K562 (cell line): Measurements from ENCODE around the gene EXD2. TPM values are rescaled to one million over a fixed set of nuclear protein-coding genes. Genes with fewer than 3 reads are reported as not detected.

Experiments used
- ATAC-seq: fragments of 200-7000 bp; cut with Tn5 transposase; 3 replicates; pipeline ENCODE4 v1.9.1; 2020; ENCODE audit warnings: moderate library complexity
- BruUV-seq: library from RNA; stranded (reverse); fragments of 400-500 nt; replicated peaks from 2 replicates; lab custom pipeline; 2021; lab: Mats Ljungman, UMichigan
- CTCF ChIA-PET: fragments of 300-600 bp; formaldehyde crosslinking; extraction: SDS; loops from one replicate; lab custom pipeline; 2021; ENCODE audit warnings: low intra/inter-chr PET ratio; lab: Yijun Ruan, JAX
- POLR2A ChIA-PET: fragments of 300-600, 350-650 bp; sonication (Branson Sonifier 250); formaldehyde crosslinking; extraction: SDS; loops from one replicate; lab custom pipeline; 2021; ENCODE audit warnings: antibody characterized with exemption, inconsistent platforms; lab: Yijun Ruan, JAX
- DNase-seq, 4 experiments: peaks; one replicate each; pipeline versions ENCODE4 v3.0.0 to v3.0.0-alpha.2; 2011 to 2018; ENCODE audit warnings: low spot score in 3 of 4, mixed read lengths in 3 of 4; ENCODE audit errors: extremely low read depth in 1 of 4
- FAIRE-seq: peaks from 2 replicates; lab custom pipeline; 2011; peaks lifted over from hg19 to GRCh38; lab: Jason Lieb, UNC
- H2AFZ ChIP-seq: 2 replicates; pipeline ENCODE4 v1.6.0; 2011; ENCODE audit warnings: low read depth, low read length, control low read depth, inconsistent platforms
- H3K27ac ChIP-seq: fragments of 200-600 bp; 3 replicates; pipeline ENCODE4 v1.8.0; 2011; ENCODE audit warnings: low read depth, mild to moderate bottlenecking, control low read depth, inconsistent platforms, low read length, moderate library complexity, mixed read lengths; ENCODE audit errors: extremely low read depth
- H3K27me3 ChIP-seq, 2 experiments: fragments of 300-600 bp in 1 of 2; 2 replicates in 1 of 2; 3 replicates in 1 of 2; pipeline versions ENCODE4 v1.6.0 to v1.8.0; 2011; ENCODE audit warnings: inconsistent platforms in 2 of 2, low read length in 2 of 2, mild to moderate bottlenecking in 1 of 2, mixed read lengths in 1 of 2, moderate library complexity in 1 of 2; ENCODE audit not compliant: control insufficient read depth in 2 of 2, insufficient read depth in 2 of 2
- H3K36me3 ChIP-seq: fragments of 300-600 bp; 3 replicates; pipeline ENCODE4 v1.8.0; 2011; ENCODE audit warnings: mild to moderate bottlenecking, low read length, inconsistent platforms; ENCODE audit not compliant: control insufficient read depth, insufficient read depth
- H3K4me1 ChIP-seq, 2 experiments: fragments of 200-600 bp in 1 of 2; replicated peaks in 1 of 2; 2 replicates in 1 of 2; 3 replicates in 1 of 2; pipeline versions ENCODE4 v1.5.1 to v1.8.0; 2011; ENCODE audit warnings: inconsistent platforms in 2 of 2, low read length in 2 of 2, mild to moderate bottlenecking in 1 of 2, mixed read lengths in 1 of 2, moderate library complexity in 1 of 2; ENCODE audit not compliant: control insufficient read depth in 2 of 2, insufficient read depth in 2 of 2
- H3K4me2 ChIP-seq: 2 replicates; pipeline ENCODE4 v1.6.1; 2011; ENCODE audit warnings: low read length, control low read depth, inconsistent platforms, mixed read lengths; ENCODE audit not compliant: insufficient read depth
- H3K4me3 ChIP-seq: fragments of 200-600 bp; sonication (generic), shearing (Covaris generic); 2 replicates; pipeline ENCODE4 v1.5.1; 2016; ENCODE audit warnings: control low read depth, inconsistent platforms
- H3K79me2 ChIP-seq: fragments of 200-600 bp; 3 replicates; pipeline ENCODE4 v1.8.0; 2011; ENCODE audit warnings: low read length, inconsistent platforms; ENCODE audit not compliant: control insufficient read depth, insufficient read depth
- H3K9ac ChIP-seq, 2 experiments: 2 replicates each; pipeline versions ENCODE4 v1.6.0 to v1.6.1; 2011; ENCODE audit warnings: low read depth in 2 of 2, low read length in 2 of 2, control low read depth in 1 of 2, inconsistent platforms in 1 of 2, mild to moderate bottlenecking in 1 of 2, mixed read lengths in 1 of 2; ENCODE audit not compliant: insufficient read depth in 1 of 2
- H3K9me1 ChIP-seq: one replicate; pipeline ENCODE4 v1.6.0; 2011; ENCODE audit warnings: inconsistent platforms, mild to moderate bottlenecking, low read length, moderate library complexity; ENCODE audit not compliant: control insufficient read depth, insufficient read depth
- H3K9me3 ChIP-seq: replicated peaks from 2 replicates; pipeline ENCODE4 v1.5.1; 2011; ENCODE audit warnings: low read depth, low read length, inconsistent platforms; ENCODE audit not compliant: control insufficient read depth, insufficient read depth
- H4K20me1 ChIP-seq: replicated peaks from 2 replicates; pipeline ENCODE4 v1.6.1; 2011; ENCODE audit warnings: low read length, inconsistent platforms, mixed read lengths; ENCODE audit not compliant: control insufficient read depth, insufficient read depth
- DDX20 ChIP-seq: fragments of 450-650 bp; IDR thresholded peaks from 2 replicates; pipeline ENCODE4 v1.6.1; 2016; ENCODE audit warnings: missing genetic modification characterization, low read depth, mild to moderate bottlenecking, missing compliant biosample characterization, moderate library complexity
- E2F1 ChIP-seq: sonication (generic); formaldehyde crosslinking; IDR thresholded peaks from 2 replicates; pipeline ENCODE4 v1.8.1; 2023; ENCODE audit warnings: mild to moderate bottlenecking, missing genetic modification reagents, moderate library complexity
- EZH2 ChIP-seq: IDR thresholded peaks from 2 replicates; pipeline ENCODE4 v1.6.1; 2012; ENCODE audit warnings: low read depth, mild to moderate bottlenecking, inconsistent platforms, low read length, borderline replicate concordance
- HOXB6 ChIP-seq: fragments of 250-450 bp; sonication (Bioruptor Pico); IDR thresholded peaks from 2 replicates; pipeline ENCODE4 v1.5.1; 2022; ENCODE audit warnings: mild to moderate bottlenecking, borderline replicate concordance
- SMC3 ChIP-seq: conservative IDR thresholded peaks from 2 replicates; pipeline ENCODE4 v1.6.1; 2011; ENCODE audit warnings: low read depth, low read length, improper control_type of control experiment; ENCODE audit not compliant: insufficient read depth
- STAT6 ChIP-seq: sonication (generic); formaldehyde crosslinking; IDR thresholded peaks from 2 replicates; pipeline ENCODE4 v1.8.1; 2023; ENCODE audit warnings: mild to moderate bottlenecking, missing genetic modification reagents
- ZC3H8 ChIP-seq: fragments of 450-650 bp; IDR thresholded peaks from 2 replicates; pipeline ENCODE4 v1.6.1; 2017
- ZEB2 ChIP-seq: fragments of 450-650 bp; IDR thresholded peaks from 2 replicates; pipeline ENCODE4 v1.6.1; 2016
- ZNF407 ChIP-seq: fragments of 450-650 bp; IDR thresholded peaks from 2 replicates; pipeline ENCODE4 v1.6.1; 2016; ENCODE audit warnings: low read depth
- WGBS: fragments of 100-300 bp; shearing (Covaris generic); methylation state at CpG from one replicate; pipeline ENCODE4 v1.1.6; 2016; ENCODE audit warnings: low coverage, mixed read lengths; ENCODE audit not compliant: insufficient coverage; ENCODE audit errors: missing lambda C conversion rate; 5-methylcytosine and 5-hydroxymethylcytosine counted together
- in situ Hi-C: fragments of 300-500 bp; cut with MboI; formaldehyde crosslinking; loops from 4 replicates; pipeline ENCODE4 v1.15.0; 2018; ENCODE audit warnings: inconsistent platforms, mixed read lengths
- intact Hi-C: fragments of 100-400 bp; cut with micrococcal nuclease; formaldehyde crosslinking; loops from 2 replicates; pipeline ENCODE4 v1.14.2; 2022
- polyA plus RNA-seq, 8 experiments: library from polyadenylated mRNA; depleted of rRNA in 4 of 8; stranded (reverse) in 5 of 8; unstranded in 3 of 8; fragments of >200 nt; fragmentation: Nextera tagmentation in 2 of 8; fragmentation: Illumina TruSeq in 1 of 8; extraction: Ambion mirVana in 2 of 8; extraction: Trizol in 1 of 8; gene quantifications; 2 replicates each; pipeline versions ENCODE4 v1.2.1 to v1.2.3, GENCODE V29; 2011 to 2014; ENCODE audit warnings: inconsistent platforms in 1 of 8, missing spikeins in 1 of 8
- total RNA-seq, 7 experiments: library from RNA; depleted of rRNA in 6 of 7; stranded (reverse); fragments of >200 nt in 6 of 7; fragmentation: Illumina TruSeq in 2 of 7; extraction: Trizol in 2 of 7; gene quantifications; 2 replicates each; pipeline versions ENCODE4 v1.2.1 to v1.2.3, GENCODE V29; 2011 to 2021; ENCODE audit warnings: low replicate concordance in 1 of 7

EXD2 gene
- total and polyA plus RNA-seq, 9 of the 15 experiments (the other 6 are each of a cell fraction or from before 2014, with no cell fraction given), result 1.6 to 7.5 (median 3.7) TPM

GRCh38 chr14:69260190-69260860 lies 69.0 kb downstream of the EXD2 start:
- DNase-seq (peak in 1 of 4 experiments; percentile 8), FAIRE-seq (no peak), ATAC-seq (no peak)
- Histone ChIP-seq H3K27me3 (peaks cover 11 to 71% of the 10 kb centered on the region in 2 experiments; a peak in 4 of 5 replicates), H3K79me2 (no peaks in the 10 kb centered on the region), H3K36me3 (no peaks in the 10 kb centered on the region), H3K27ac (no peak overlapping the region), H4K20me1 (no peaks in the 10 kb centered on the region), H3K9ac (no peak overlapping the region), H3K4me2 (no peak overlapping the region), H2AFZ (no peak overlapping the region), H3K4me1 (peaks cover 0 to 23% of the 10 kb centered on the region in 2 experiments; a peak in 2 of 5 replicates), H3K9me3 (no peaks in the 10 kb centered on the region), H3K9me1 (no peaks in the 10 kb centered on the region), H3K4me3 (no peak overlapping the region)
- CTCF ChIA-PET, result no interaction called here
- 48% methylated on average over 21 of the region's 78 CpGs for WGBS
- intact Hi-C loops, result no loop called here
- BruUV-seq, result no TSS peak
- in situ Hi-C loops, result loop anchor here (25.0 kb wide), 1 partner anchor 202 kb away; no protein-coding TSS in a partner anchor
- POLR2A ChIA-PET, result interaction anchor here (1.3 kb wide), 1 partner anchor 12 kb away, joined by 3 read pairs; no protein-coding TSS in a partner anchor
- TF ChIP-seq STAT6 (no peak), SMC3 (no peak), ZEB2 (no peak), ZC3H8 (no peak), HOXB6 (CRISPR knock-in tag) (no peak), ZNF407 (no peak), E2F1 (CRISPR knock-in tag) (no peak), EZH2 (no peak), DDX20 (tag) (no peak)
